Amygdala (tissue), 56 donors: ENCODE measurements around the gene MMP20.

Experiments used
- DNase-seq, 56 donors: peaks; one replicate each; lab custom pipeline; 2025; lab: John Stamatoyannopoulos, UW

The MMP20 gene

GRCh38 chr11:102596578-102596977 lies 28.6 kb downstream of the MMP20 start:
- DNase-seq: no peak

GRCh38 chr11:102592634-102593581 lies 32.2 kb downstream of the MMP20 start:
- DNase-seq: no peak

- DNase-seq: no peak
Measured at GRCh38 chr11:102592131-102592530, 33.0 kb downstream of the MMP20 start.

GRCh38 chr11:102591160-102591718 lies 33.9 kb downstream of the MMP20 start:
- no peak for DNase-seq

GRCh38 chr11:102590276-102591049 lies 34.7 kb downstream of the MMP20 start:
- DNase-seq: no peak

- peak in 6 of 56 donors; percentile 0 to 13 (median 4) for DNase-seq
Measured at GRCh38 chr11:102589047-102589459, 36.1 kb downstream of the MMP20 start.

- DNase-seq: no peak
Measured at GRCh38 chr11:102587722-102588121, 37.4 kb downstream of the MMP20 start.

GRCh38 chr11:102583141-102583873 lies 41.8 kb downstream of the MMP20 start:
- DNase-seq: no peak

GRCh38 chr11:102582140-102582539 lies 43.0 kb downstream of the MMP20 start:
- DNase-seq: no peak

- no peak for DNase-seq
Measured at GRCh38 chr11:102581066-102581465, 44.1 kb downstream of the MMP20 start.

GRCh38 chr11:102580185-102580951 lies 44.8 kb downstream of the MMP20 start:
- no peak for DNase-seq

GRCh38 chr11:102577723-102578122 lies 47.4 kb downstream of the MMP20 start:
- no peak for DNase-seq

GRCh38 chr11:102577182-102577581 lies 48.0 kb downstream of the MMP20 start:
- no peak for DNase-seq

GRCh38 chr11:102576350-102576749 lies 48.8 kb downstream of the MMP20 start:
- no peak for DNase-seq

GRCh38 chr11:102575012-102575411 lies 50.1 kb downstream of the MMP20 start:
- no peak for DNase-seq

GRCh38 chr11:102573851-102574250 lies 51.3 kb downstream of the MMP20 start:
- no peak for DNase-seq

GRCh38 chr11:102572554-102573220 lies 52.4 kb downstream of the MMP20 start:
- no peak for DNase-seq

GRCh38 chr11:102568851-102569250 lies 56.3 kb downstream of the MMP20 start:
- no peak for DNase-seq

- DNase-seq: no peak
Measured at GRCh38 chr11:102566112-102566511, 59.0 kb downstream of the MMP20 start.
